ENCODE measurements around the gene TAGLN3.

Gene TAGLN3

GRCh38 chr3:111972891-111973290 is 25.8 kb upstream of the TAGLN3 start:
- in situ Hi-C loops (cut with HindIII; ENCODE audit: low pct_ligation_motif_present, low pct_unique_long_range_greater_than_20kb, low sequenced_read_pairs): no loop called here
- DNase-seq: no peak

GRCh38 chr3:111975131-111975530 is 23.6 kb upstream of the TAGLN3 start:
- in situ Hi-C loops (cut with HindIII; ENCODE audit: low pct_ligation_motif_present, low pct_unique_long_range_greater_than_20kb, low sequenced_read_pairs): no loop called here
- DNase-seq: no peak

DNA sequence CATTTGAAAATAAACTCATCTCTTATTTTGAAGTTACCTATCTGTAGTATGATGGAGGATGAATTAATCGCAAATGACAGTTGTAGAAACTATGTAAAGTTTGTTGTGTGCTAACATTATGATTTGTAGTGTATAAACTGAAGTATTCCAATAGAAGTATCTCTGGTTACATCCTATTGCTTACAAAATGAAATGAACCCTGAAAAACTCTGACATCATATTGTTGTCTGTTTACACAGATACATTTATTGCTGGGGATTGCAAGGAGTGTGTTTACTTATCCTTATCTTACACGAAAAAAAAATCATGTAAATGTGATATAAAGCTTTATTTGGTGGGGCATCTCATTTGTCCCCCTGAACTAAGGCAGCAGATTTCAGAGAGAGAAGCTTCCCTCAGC is 22.5 kb upstream of the TAGLN3 start:
- in situ Hi-C loops (cut with HindIII; ENCODE audit: low pct_ligation_motif_present, low pct_unique_long_range_greater_than_20kb, low sequenced_read_pairs): no loop called here
- DNase-seq: no peak

DNA sequence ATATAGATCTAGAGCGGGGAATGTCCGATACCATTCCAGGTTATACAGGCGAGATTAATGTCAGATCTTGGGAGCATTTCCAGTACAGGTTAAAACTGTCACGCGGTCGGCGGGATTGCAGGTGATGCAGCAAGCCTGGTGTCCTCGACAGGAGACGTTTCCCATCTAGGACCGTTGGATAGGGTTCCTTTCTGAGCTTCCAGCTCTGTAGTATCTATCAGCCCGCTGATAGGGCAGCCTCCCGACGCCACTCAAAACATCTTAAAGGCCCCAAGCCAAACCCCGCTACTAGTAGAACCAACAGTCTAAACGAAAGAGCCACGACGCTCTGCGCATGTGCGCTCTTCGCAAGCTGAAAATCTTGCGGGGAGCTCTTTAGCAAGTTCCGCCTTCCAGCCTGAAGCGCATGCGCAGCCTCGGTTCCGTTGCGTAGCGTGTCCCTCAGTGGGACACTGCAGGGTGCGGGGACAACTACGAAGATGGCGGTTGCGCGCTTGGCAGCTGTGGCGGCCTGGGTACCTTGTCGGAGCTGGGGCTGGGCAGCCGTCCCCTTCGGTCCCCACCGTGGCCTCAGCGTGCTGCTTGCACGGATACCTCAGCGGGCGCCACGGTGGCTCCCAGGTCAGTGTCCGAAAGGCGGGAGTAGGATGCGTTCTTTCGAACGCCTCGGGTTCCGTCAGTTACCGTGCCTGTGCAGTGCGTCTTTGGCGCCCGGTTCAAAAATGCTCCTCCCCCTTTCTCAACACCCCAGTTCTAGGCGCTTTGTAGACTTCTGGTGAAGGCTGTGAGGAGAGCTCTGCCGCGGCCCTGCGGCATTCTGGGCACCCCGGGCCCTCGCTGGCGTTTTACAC is 19.9 kb upstream of the TAGLN3 start, which contains the start of gene ABHD10:
ABHD10 (plus strand) TSS at position 444 of the 851 bp plus-strand sequence; CDS start at position 480, 36 bp downstream.
- DNase-seq: peak; percentile 97
- in situ Hi-C loops (cut with HindIII; ENCODE audit: low pct_ligation_motif_present, low pct_unique_long_range_greater_than_20kb, low sequenced_read_pairs): no loop called here

- in situ Hi-C loops (cut with HindIII; ENCODE audit: low pct_ligation_motif_present, low pct_unique_long_range_greater_than_20kb, low sequenced_read_pairs): no loop called here
- DNase-seq: peak; percentile 5
Observed at GRCh38 chr3:111979434-111980038, 19.2 kb upstream of the TAGLN3 start.

GRCh38 chr3:111980716-111981456 is 17.8 kb upstream of the TAGLN3 start:
- in situ Hi-C loops (cut with HindIII; ENCODE audit: low pct_ligation_motif_present, low pct_unique_long_range_greater_than_20kb, low sequenced_read_pairs): no loop called here
- no peak for DNase-seq

DNA sequence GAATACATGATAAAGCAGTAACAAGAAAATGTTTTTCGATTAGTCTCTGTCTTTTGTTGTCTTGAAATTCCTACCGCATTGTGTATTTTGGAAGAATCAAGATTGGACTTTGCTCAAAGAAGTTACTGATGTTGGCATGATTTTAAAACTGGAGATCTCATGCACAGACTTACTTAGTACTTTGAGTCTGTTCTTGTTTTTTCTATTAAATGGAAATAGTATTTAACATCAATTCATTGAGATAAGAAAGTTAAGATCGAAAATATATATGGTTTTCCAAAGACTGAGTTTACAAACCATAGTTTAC is 17.3 kb upstream of the TAGLN3 start:
- in situ Hi-C loops (cut with HindIII; ENCODE audit: low pct_ligation_motif_present, low pct_unique_long_range_greater_than_20kb, low sequenced_read_pairs): no loop called here
- no peak for DNase-seq

- in situ Hi-C loops (cut with HindIII; ENCODE audit: low pct_ligation_motif_present, low pct_unique_long_range_greater_than_20kb, low sequenced_read_pairs): no loop called here
- DNase-seq: no peak
Observed at GRCh38 chr3:111984636-111985298, 14.0 kb upstream of the TAGLN3 start.

- DNase-seq: no peak
- in situ Hi-C loops (cut with HindIII; ENCODE audit: low pct_ligation_motif_present, low pct_unique_long_range_greater_than_20kb, low sequenced_read_pairs): no loop called here
Observed at GRCh38 chr3:111986800-111987199, 11.9 kb upstream of the TAGLN3 start.

DNA sequence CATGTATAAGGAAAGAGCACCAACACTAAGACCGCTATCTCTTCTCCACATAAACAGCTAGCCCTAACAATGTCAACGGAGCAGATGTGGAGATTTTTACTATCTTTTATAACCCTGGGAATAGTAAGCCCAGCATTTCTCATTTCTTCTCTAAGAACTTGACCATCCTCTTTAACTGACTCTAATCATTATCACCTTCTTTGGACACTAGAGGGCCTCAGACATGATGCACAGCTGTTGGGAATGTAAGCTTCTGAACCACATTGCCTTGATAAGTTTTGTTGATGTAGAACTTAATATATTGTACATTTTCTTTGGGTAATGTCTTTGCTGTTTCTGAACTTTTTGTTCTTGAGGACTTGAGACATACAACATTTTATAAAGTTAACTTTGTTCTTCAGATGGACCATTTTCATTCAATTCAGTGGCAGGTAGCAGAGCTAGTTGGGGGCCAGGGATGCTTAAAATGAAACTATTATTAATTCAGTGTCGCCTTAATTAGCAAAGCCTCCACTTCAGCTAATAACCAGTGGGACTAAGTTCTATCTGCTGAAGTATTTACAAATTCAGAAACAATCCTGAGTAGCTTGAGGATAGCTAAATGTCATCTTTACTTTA is 9.6 kb upstream of the TAGLN3 start:
- DNase-seq: peak; percentile 74
- in situ Hi-C loops (cut with HindIII; ENCODE audit: low pct_ligation_motif_present, low pct_unique_long_range_greater_than_20kb, low sequenced_read_pairs): no loop called here

DNA sequence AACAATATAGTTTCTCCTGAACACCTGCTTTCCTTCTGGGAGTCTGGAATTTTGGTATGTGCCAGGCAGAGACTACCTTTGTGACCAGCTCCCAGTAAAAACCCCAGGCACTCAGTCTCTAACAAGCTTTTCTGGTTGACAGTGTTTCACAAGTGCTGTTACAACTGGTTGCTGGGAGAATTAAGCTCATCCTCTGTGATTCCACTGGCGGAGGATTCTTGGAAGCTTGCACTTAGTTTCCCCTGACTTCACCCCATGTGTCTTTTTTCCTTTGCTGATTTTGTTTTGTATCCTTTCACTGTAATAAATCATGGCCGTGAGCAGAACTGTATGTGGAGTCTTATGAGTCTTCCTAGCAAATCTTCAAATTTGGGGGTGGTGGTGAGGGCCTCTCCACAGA is 5.7 kb upstream of the TAGLN3 start:
- DNase-seq: no peak
- in situ Hi-C loops (cut with HindIII; ENCODE audit: low pct_ligation_motif_present, low pct_unique_long_range_greater_than_20kb, low sequenced_read_pairs): no loop called here

DNA sequence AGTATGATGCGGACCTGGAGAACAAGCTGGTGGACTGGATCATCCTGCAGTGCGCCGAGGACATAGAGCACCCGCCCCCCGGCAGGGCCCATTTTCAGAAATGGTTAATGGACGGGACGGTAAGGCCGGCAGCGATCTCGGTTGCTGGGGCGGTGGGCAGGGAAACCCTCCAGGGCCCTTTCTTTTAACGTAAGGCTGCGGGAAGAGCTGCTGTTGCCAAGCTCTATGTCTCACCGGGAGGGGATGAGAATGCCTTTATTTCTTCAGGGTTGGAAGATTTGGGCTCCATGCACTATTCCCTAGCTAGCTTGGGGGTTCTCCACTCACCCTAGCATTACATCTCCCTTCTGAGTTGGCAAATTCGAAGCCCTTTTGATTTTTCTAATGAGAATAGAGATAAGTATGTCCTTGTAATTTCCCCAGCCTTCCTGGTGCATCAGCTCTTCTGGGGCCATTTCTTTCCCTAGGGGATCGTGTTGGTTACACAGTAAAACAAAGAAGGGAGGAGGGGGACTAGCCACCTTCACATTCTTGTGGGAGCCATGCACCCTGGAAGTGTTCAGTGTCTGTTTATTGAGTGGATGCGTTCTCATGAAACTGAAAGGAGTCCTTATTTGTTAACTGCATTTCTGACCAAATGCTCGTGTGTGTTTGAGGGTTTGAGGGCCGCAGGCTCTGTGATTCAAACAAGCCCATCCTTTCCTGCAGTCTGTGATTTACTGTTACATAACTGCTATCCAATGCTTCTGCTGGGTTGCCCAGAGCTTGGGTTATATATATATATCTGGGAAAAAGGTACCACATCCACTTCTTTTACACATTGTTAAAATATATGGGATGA is 982 bp downstream of the TAGLN3 start:
- in situ Hi-C loops (cut with HindIII; ENCODE audit: low pct_ligation_motif_present, low pct_unique_long_range_greater_than_20kb, low sequenced_read_pairs): no loop called here
- no peak for DNase-seq

- DNase-seq: no peak
- in situ Hi-C loops (cut with HindIII; ENCODE audit: low pct_ligation_motif_present, low pct_unique_long_range_greater_than_20kb, low sequenced_read_pairs): no loop called here
Observed at GRCh38 chr3:112000367-112000771, 1.6 kb downstream of the TAGLN3 start.

DNA sequence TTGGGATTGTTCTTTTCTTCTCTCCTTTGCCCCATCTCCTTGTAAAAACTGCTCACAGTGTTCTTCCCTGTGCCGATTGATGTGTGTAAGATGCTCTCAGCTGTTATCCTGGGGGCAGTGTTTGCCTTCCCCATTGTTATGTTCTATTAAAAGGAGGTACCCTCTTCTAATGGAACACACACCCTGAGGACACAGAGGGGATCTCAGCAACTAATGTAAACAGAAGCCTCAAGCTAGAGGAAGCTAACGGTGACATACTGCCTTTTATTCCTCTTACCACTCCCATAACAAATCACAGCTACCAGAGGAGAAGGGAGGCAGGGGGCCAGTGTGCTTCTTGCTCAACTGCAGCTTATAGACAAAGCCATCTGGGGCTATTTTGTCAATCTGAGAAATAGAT is 2.2 kb downstream of the TAGLN3 start:
- in situ Hi-C loops (cut with HindIII; ENCODE audit: low pct_ligation_motif_present, low pct_unique_long_range_greater_than_20kb, low sequenced_read_pairs): no loop called here
- DNase-seq: no peak

DNA sequence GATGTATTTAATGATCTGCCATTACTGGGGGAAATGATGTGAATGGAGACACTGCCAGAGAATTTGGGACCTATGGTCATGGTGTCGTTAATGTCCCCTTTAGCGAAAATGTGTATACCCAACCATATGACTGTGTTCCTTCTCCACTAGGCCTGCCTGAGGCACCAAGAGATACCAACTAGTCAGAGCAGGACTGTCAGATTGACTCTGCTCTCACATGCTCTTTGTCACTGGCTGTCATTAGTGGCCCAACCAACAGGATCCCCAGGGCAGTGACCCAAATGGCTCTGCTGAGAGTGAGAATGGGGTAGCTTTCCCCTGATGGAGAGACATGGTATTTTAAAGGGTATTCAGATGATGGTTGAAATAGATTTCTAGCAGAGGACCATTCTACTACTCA is 2.8 kb downstream of the TAGLN3 start:
- no peak for DNase-seq
- in situ Hi-C loops (cut with HindIII; ENCODE audit: low pct_ligation_motif_present, low pct_unique_long_range_greater_than_20kb, low sequenced_read_pairs): no loop called here

GRCh38 chr3:112002096-112002971 is 3.6 kb downstream of the TAGLN3 start:
- DNase-seq: no peak
- in situ Hi-C loops (cut with HindIII; ENCODE audit: low pct_ligation_motif_present, low pct_unique_long_range_greater_than_20kb, low sequenced_read_pairs): no loop called here

All from ACHN (cell line).